Memory B cell (primary cell): Measurements from ENCODE around the gene TMEM240.

Experiments used
- ATAC-seq: fragments of 150-1000 bp; cut with Tn5 transposase; 2 replicates; pipeline ENCODE4 v1.10.0; 2021; ENCODE audit warnings: low read depth, mild to moderate bottlenecking, moderate library complexity
- DNase-seq, 2 donors: peaks; one replicate each; pipeline ENCODE4 v3.0.0; 2022; ENCODE audit warnings: low spot score in 2 of 2
- H3K27ac Mint-ChIP-seq: one replicate; pipeline ENCODE4 v1.8.0; 2022; ENCODE audit warnings: mild to moderate bottlenecking, moderate library complexity, mixed read lengths
- H3K27me3 Mint-ChIP-seq: one replicate; pipeline ENCODE4 v1.8.0; 2022; ENCODE audit warnings: mixed read lengths
- H3K36me3 Mint-ChIP-seq: one replicate; pipeline ENCODE4 v1.8.0; 2022; ENCODE audit warnings: mild to moderate bottlenecking, mixed read lengths
- H3K4me1 Mint-ChIP-seq: one replicate; pipeline ENCODE4 v1.8.0; 2022; ENCODE audit warnings: mixed read lengths
- H3K4me3 Mint-ChIP-seq: one replicate; pipeline ENCODE4 v1.8.0; 2022; ENCODE audit warnings: mild to moderate bottlenecking, moderate library complexity, mixed read lengths
- H3K9me3 Mint-ChIP-seq: one replicate; pipeline ENCODE4 v1.8.0; 2022; ENCODE audit warnings: mixed read lengths

Gene TMEM240

GRCh38 chr1:1551524-1552262, 11.3 kb upstream of the TMEM240 start:
- H3K4me1 Mint-ChIP-seq: peaks cover 2% of the 10 kb centered on the region
- no peak for ATAC-seq
- DNase-seq: no peak
- no peak overlapping the region for H3K27ac Mint-ChIP-seq
- H3K36me3 Mint-ChIP-seq: no peaks in the 10 kb centered on the region
- H3K9me3 Mint-ChIP-seq: no peaks in the 10 kb centered on the region
- no peak overlapping the region for H3K4me3 Mint-ChIP-seq
- no peaks in the 10 kb centered on the region for H3K27me3 Mint-ChIP-seq

- peaks cover 2% of the 10 kb centered on the region for H3K4me1 Mint-ChIP-seq
- no peaks in the 10 kb centered on the region for H3K9me3 Mint-ChIP-seq
- no peaks in the 10 kb centered on the region for H3K27me3 Mint-ChIP-seq
- DNase-seq: no peak
- no peak overlapping the region for H3K27ac Mint-ChIP-seq
- ATAC-seq: no peak
- no peak overlapping the region for H3K4me3 Mint-ChIP-seq
- H3K36me3 Mint-ChIP-seq: no peaks in the 10 kb centered on the region
Observed at GRCh38 chr1:1550591-1551432, 10.4 kb upstream of the TMEM240 start.

- H3K27ac Mint-ChIP-seq: no peak overlapping the region
- no peaks in the 10 kb centered on the region for H3K4me1 Mint-ChIP-seq
- no peaks in the 10 kb centered on the region for H3K9me3 Mint-ChIP-seq
- no peaks in the 10 kb centered on the region for H3K36me3 Mint-ChIP-seq
- no peaks in the 10 kb centered on the region for H3K27me3 Mint-ChIP-seq
- ATAC-seq: no peak
- no peak for DNase-seq
- no peak overlapping the region for H3K4me3 Mint-ChIP-seq
Observed at GRCh38 chr1:1550087-1550486, 9.7 kb upstream of the TMEM240 start.

GRCh38 chr1:1548591-1548990, 8.2 kb upstream of the TMEM240 start:
- DNase-seq: no peak
- Mint-ChIP-seq H3K4me1 (no peaks in the 10 kb centered on the region), H3K36me3 (peaks cover 1% of the 10 kb centered on the region), H3K4me3 (no peak overlapping the region), H3K27ac (no peak overlapping the region), H3K27me3 (no peaks in the 10 kb centered on the region), H3K9me3 (no peaks in the 10 kb centered on the region)
- ATAC-seq: no peak

- peaks cover 3% of the 10 kb centered on the region for H3K36me3 Mint-ChIP-seq
- ATAC-seq (no peak), DNase-seq (no peak)
- peak overlapping the region; percentile 13 for H3K27ac Mint-ChIP-seq
- H3K9me3 Mint-ChIP-seq: no peaks in the 10 kb centered on the region
- no peaks in the 10 kb centered on the region for H3K27me3 Mint-ChIP-seq
- no peaks in the 10 kb centered on the region for H3K4me1 Mint-ChIP-seq
- no peak overlapping the region for H3K4me3 Mint-ChIP-seq
Observed at GRCh38 chr1:1547476-1547875, 7.1 kb upstream of the TMEM240 start.

GRCh38 chr1:1547011-1547410, 6.6 kb upstream of the TMEM240 start:
- ATAC-seq: no peak
- DNase-seq: no peak
- Mint-ChIP-seq H3K4me1 (no peaks in the 10 kb centered on the region), H3K4me3 (no peak overlapping the region), H3K9me3 (no peaks in the 10 kb centered on the region), H3K36me3 (peaks cover 4% of the 10 kb centered on the region), H3K27ac (no peak overlapping the region), H3K27me3 (no peaks in the 10 kb centered on the region)

- no peak overlapping the region for H3K27ac Mint-ChIP-seq
- peaks cover 5% of the 10 kb centered on the region for H3K36me3 Mint-ChIP-seq
- H3K4me1 Mint-ChIP-seq: no peaks in the 10 kb centered on the region
- H3K27me3 Mint-ChIP-seq: no peaks in the 10 kb centered on the region
- no peak overlapping the region for H3K4me3 Mint-ChIP-seq
- H3K9me3 Mint-ChIP-seq: no peaks in the 10 kb centered on the region
- ATAC-seq (no peak), DNase-seq (no peak)
Observed at GRCh38 chr1:1545946-1546737, 5.7 kb upstream of the TMEM240 start.

GRCh38 chr1:1544544-1544943, 4.1 kb upstream of the TMEM240 start:
- H3K9me3 Mint-ChIP-seq: no peaks in the 10 kb centered on the region
- H3K4me1 Mint-ChIP-seq: peaks cover 1% of the 10 kb centered on the region

GRCh38 chr1:1543706-1544099, 3.3 kb upstream of the TMEM240 start:
- Mint-ChIP-seq H3K9me3 (no peaks in the 10 kb centered on the region), H3K4me1 (peaks cover 4% of the 10 kb centered on the region), H3K27ac (no peak overlapping the region), H3K4me3 (no peak overlapping the region), H3K27me3 (peaks cover 2% of the 10 kb centered on the region), H3K36me3 (peaks cover 5% of the 10 kb centered on the region)
- ATAC-seq (no peak), DNase-seq (no peak)

More at GRCh38 chr1:1544544-1544943, 4.1 kb upstream of the TMEM240 start:
- Mint-ChIP-seq H3K36me3 (peaks cover 5% of the 10 kb centered on the region), H3K27me3 (no peaks in the 10 kb centered on the region), H3K27ac (no peak overlapping the region), H3K4me3 (no peak overlapping the region)
- DNase-seq: no peak
- no peak for ATAC-seq

- Mint-ChIP-seq H3K27me3 (peaks cover 4% of the 10 kb centered on the region), H3K36me3 (peaks cover 5% of the 10 kb centered on the region), H3K9me3 (no peaks in the 10 kb centered on the region), H3K27ac (no peak overlapping the region), H3K4me3 (no peak overlapping the region), H3K4me1 (peaks cover 5% of the 10 kb centered on the region)
- ATAC-seq (no peak), DNase-seq (no peak)
Observed at GRCh38 chr1:1542766-1543705, 2.6 kb upstream of the TMEM240 start.

- Mint-ChIP-seq H3K27ac (no peak overlapping the region), H3K4me1 (peaks cover 5% of the 10 kb centered on the region), H3K9me3 (no peaks in the 10 kb centered on the region), H3K27me3 (peaks cover 4% of the 10 kb centered on the region), H3K4me3 (peak overlapping the region; percentile 59), H3K36me3 (peaks cover 5% of the 10 kb centered on the region)
- ATAC-seq (no peak), DNase-seq (no peak)
Observed at GRCh38 chr1:1541956-1542765, 1.7 kb upstream of the TMEM240 start.

GRCh38 chr1:1540818-1541628, 599 bp upstream of the TMEM240 start:
- Mint-ChIP-seq H3K27ac (no peak overlapping the region), H3K27me3 (peaks cover 4% of the 10 kb centered on the region), H3K4me1 (peaks cover 5% of the 10 kb centered on the region), H3K36me3 (peaks cover 5% of the 10 kb centered on the region), H3K4me3 (peak overlapping the region; percentile 46), H3K9me3 (no peaks in the 10 kb centered on the region)
- ATAC-seq (no peak), DNase-seq (no peak)
